ENCODE measurements around the gene TMEM63B.
A peak's percentile ranks its signal among the peaks of the same experiment; 100 is the strongest.
"Not testable (repeated sequence)": the region's sequence is repeated elsewhere in the genome, so short reads cannot be mapped to it uniquely, and the experiment has no call there.

Gene TMEM63B

GRCh38 chr6:44094403-44095242 lies 32.7 kb upstream of the TMEM63B start:
- no peak for DNase-seq (ENCODE audit: low read depth in 2 of 2, low spot score in 1 of 2)

- not testable (repeated sequence) for DNase-seq (ENCODE audit: low read depth in 2 of 2, low spot score in 1 of 2)
Observed at GRCh38 chr6:44095243-44095623, 32.1 kb upstream of the TMEM63B start.

GRCh38 chr6:44096612-44097011 lies 30.7 kb upstream of the TMEM63B start:
- peak; percentile 40 to 49 for DNase-seq (ENCODE audit: low read depth in 2 of 2, low spot score in 1 of 2)

- no peak for DNase-seq (ENCODE audit: low read depth in 2 of 2, low spot score in 1 of 2)
Observed at GRCh38 chr6:44097782-44098317, 29.5 kb upstream of the TMEM63B start.

GRCh38 chr6:44099192-44099591 lies 28.2 kb upstream of the TMEM63B start:
- DNase-seq (ENCODE audit: low read depth in 2 of 2, low spot score in 1 of 2): no peak

- DNase-seq (ENCODE audit: low read depth in 2 of 2, low spot score in 1 of 2): no peak
Observed at GRCh38 chr6:44100088-44100550, 27.2 kb upstream of the TMEM63B start.

- no peak for DNase-seq (ENCODE audit: low read depth in 2 of 2, low spot score in 1 of 2)
Observed at GRCh38 chr6:44101832-44102231, 25.5 kb upstream of the TMEM63B start.

- no peak for DNase-seq (ENCODE audit: low read depth in 2 of 2, low spot score in 1 of 2)
Observed at GRCh38 chr6:44102527-44102926, 24.8 kb upstream of the TMEM63B start.

- DNase-seq (ENCODE audit: low read depth in 2 of 2, low spot score in 1 of 2): no peak
Observed at GRCh38 chr6:44104481-44105021, 22.8 kb upstream of the TMEM63B start.

GRCh38 chr6:44105146-44105545 lies 22.2 kb upstream of the TMEM63B start:
- DNase-seq (ENCODE audit: low read depth in 2 of 2, low spot score in 1 of 2): no peak

GRCh38 chr6:44105993-44106740 lies 21.2 kb upstream of the TMEM63B start:
- DNase-seq (ENCODE audit: low read depth in 2 of 2, low spot score in 1 of 2): no peak

GRCh38 chr6:44107017-44107416 lies 20.3 kb upstream of the TMEM63B start:
- DNase-seq (ENCODE audit: low read depth in 2 of 2, low spot score in 1 of 2): no peak

GRCh38 chr6:44108471-44108870 lies 18.9 kb upstream of the TMEM63B start:
- no peak for DNase-seq (ENCODE audit: low read depth in 2 of 2, low spot score in 1 of 2)

- no peak for DNase-seq (ENCODE audit: low read depth in 2 of 2, low spot score in 1 of 2)
Observed at GRCh38 chr6:44109212-44109611, 18.1 kb upstream of the TMEM63B start.

GRCh38 chr6:44110005-44110676 lies 17.2 kb upstream of the TMEM63B start:
- DNase-seq (ENCODE audit: low read depth in 2 of 2, low spot score in 1 of 2): no peak

- no peak for DNase-seq (ENCODE audit: low read depth in 2 of 2, low spot score in 1 of 2)
Observed at GRCh38 chr6:44110966-44111365, 16.4 kb upstream of the TMEM63B start.

- no peak for DNase-seq (ENCODE audit: low read depth in 2 of 2, low spot score in 1 of 2)
Observed at GRCh38 chr6:44111434-44112417, 15.6 kb upstream of the TMEM63B start.

- DNase-seq (ENCODE audit: low read depth in 2 of 2, low spot score in 1 of 2): no peak
Observed at GRCh38 chr6:44113414-44113813, 13.9 kb upstream of the TMEM63B start.

GRCh38 chr6:44115866-44116265 lies 11.5 kb upstream of the TMEM63B start:
- no peak for DNase-seq (ENCODE audit: low read depth in 2 of 2, low spot score in 1 of 2)
